ENCODE measurements around the gene ADAMTSL5. TPM values are rescaled to one million over a fixed set of nuclear protein-coding genes. Genes with fewer than 3 reads are reported as not detected.
A peak's percentile ranks its signal among the peaks of the same experiment; 100 is the strongest.
"Not testable (repeated sequence)": the region's sequence is repeated elsewhere in the genome, so short reads cannot be mapped to it uniquely, and the experiment has no call there.

The ADAMTSL5 gene
- total RNA-seq, 1 donor from 2014 or later = 0.58 TPM

- no peak for DNase-seq (ENCODE audit: low read depth)
- no peak for TF ChIP-seq CTCF (IDR thresholded peaks at IDR 0.05; ENCODE audit: insufficient read depth, low read length, poor library complexity, severe bottlenecking)
- no peak overlapping the region for H3K4me3 ChIP-seq (ENCODE audit: low read depth, low read length)
These were observed 31.5 kb downstream of the ADAMTSL5 start for GRCh38 chr19:1481224-1481892.

GRCh38 chr19:1478934-1479707, 33.7 kb downstream of the ADAMTSL5 start, which contains the start of gene C19orf25:
C19orf25 (minus strand) TSS chr19:1479215; CDS start chr19:1478903, 312 bp downstream.
- TF ChIP-seq CTCF (IDR thresholded peaks at IDR 0.05; ENCODE audit: insufficient read depth, low read length, poor library complexity, severe bottlenecking) = no peak
- peak; percentile 68 for DNase-seq (ENCODE audit: low read depth)
- H3K4me3 ChIP-seq (ENCODE audit: low read depth, low read length) = peak within 1 kb of the TSS; percentile 90
- no peaks in the 10 kb centered on the region for H3K36me3 ChIP-seq (ENCODE audit: control insufficient read depth, insufficient read depth, low read length)
- H3K27me3 ChIP-seq (ENCODE audit: control insufficient read depth, insufficient read depth, low read length) = no peaks in the 10 kb centered on the region

More at GRCh38 chr19:1481224-1481892, 31.5 kb downstream of the ADAMTSL5 start:
- Histone ChIP-seq H3K36me3 (ENCODE audit: control insufficient read depth, insufficient read depth, low read length) (no peaks in the 10 kb centered on the region), H3K27me3 (ENCODE audit: control insufficient read depth, insufficient read depth, low read length) (no peaks in the 10 kb centered on the region)

GRCh38 chr19:1477056-1477455, 35.8 kb downstream of the ADAMTSL5 start:
- peaks cover 16% of the 10 kb centered on the region for H3K27me3 ChIP-seq (ENCODE audit: control insufficient read depth, insufficient read depth, low read length)
- H3K36me3 ChIP-seq (ENCODE audit: control insufficient read depth, insufficient read depth, low read length); DNase-seq (ENCODE audit: low read depth); H3K4me3 ChIP-seq (ENCODE audit: low read depth, low read length): not testable (repeated sequence)

- Histone ChIP-seq H3K36me3 (ENCODE audit: control insufficient read depth, insufficient read depth, low read length) (no peaks in the 10 kb centered on the region), H3K27me3 (ENCODE audit: control insufficient read depth, insufficient read depth, low read length) (peaks cover 28% of the 10 kb centered on the region), H3K4me3 (ENCODE audit: low read depth, low read length) (no peak overlapping the region)
- DNase-seq (ENCODE audit: low read depth) = no peak
- TF ChIP-seq CTCF (IDR thresholded peaks at IDR 0.05; ENCODE audit: insufficient read depth, low read length, poor library complexity, severe bottlenecking) = no peak
These were observed 36.9 kb downstream of the ADAMTSL5 start for GRCh38 chr19:1475751-1476437.

GRCh38 chr19:1474765-1475351, 38.0 kb downstream of the ADAMTSL5 start:
- no peak for TF ChIP-seq CTCF (IDR thresholded peaks at IDR 0.05; ENCODE audit: insufficient read depth, low read length, poor library complexity, severe bottlenecking)
- DNase-seq (ENCODE audit: low read depth) = no peak
- Histone ChIP-seq H3K36me3 (ENCODE audit: control insufficient read depth, insufficient read depth, low read length) (no peaks in the 10 kb centered on the region), H3K4me3 (ENCODE audit: low read depth, low read length) (no peak overlapping the region), H3K27me3 (ENCODE audit: control insufficient read depth, insufficient read depth, low read length) (peaks cover 38% of the 10 kb centered on the region)

Data from kidney epithelial cell (primary cell).